Stimulated activated CD8-positive, alpha-beta memory T cell treated with anti-CD3 and anti-CD28 coated beads, Interleukin-7, amount 100 ng/mL, for 48 hours (primary cell): ENCODE measurements around the gene PRPF38A.

Source experiments
- DNase-seq, 2 donors: peaks; one replicate each; pipeline ENCODE4 v3.0.0-alpha.2; 2020; ENCODE audit warnings: low read depth in 1 of 2; ENCODE audit errors: extremely low read depth in 1 of 2

Gene PRPF38A

GRCh38 chr1:52455686-52456085 lies 51.3 kb downstream of the PRPF38A start:
- DNase-seq, result no peak

- DNase-seq, result no peak
Observed at GRCh38 chr1:52460694-52461093, 56.3 kb downstream of the PRPF38A start.

DNA sequence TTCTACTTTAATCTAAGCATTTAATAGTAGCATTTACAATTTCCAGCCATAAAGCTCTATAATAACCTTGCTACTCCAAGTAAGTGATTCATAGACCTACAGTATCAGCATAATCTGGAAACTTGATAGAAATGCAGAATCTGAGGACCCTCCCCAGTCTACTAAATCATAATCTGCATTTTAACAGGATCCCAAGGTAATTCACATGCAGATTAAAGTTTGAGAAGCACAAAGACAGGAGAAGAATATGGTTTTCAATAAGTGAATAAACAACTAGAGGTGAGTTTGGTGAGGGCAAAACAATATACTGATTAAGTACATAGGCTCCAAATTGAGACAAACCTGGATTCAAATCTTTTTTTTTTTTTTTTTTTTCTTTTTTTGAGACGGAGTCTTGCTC lies 57.4 kb downstream of the PRPF38A start:
- no peak for DNase-seq

- no peak for DNase-seq
Observed at GRCh38 chr1:52463891-52464290, 59.5 kb downstream of the PRPF38A start.

DNA sequence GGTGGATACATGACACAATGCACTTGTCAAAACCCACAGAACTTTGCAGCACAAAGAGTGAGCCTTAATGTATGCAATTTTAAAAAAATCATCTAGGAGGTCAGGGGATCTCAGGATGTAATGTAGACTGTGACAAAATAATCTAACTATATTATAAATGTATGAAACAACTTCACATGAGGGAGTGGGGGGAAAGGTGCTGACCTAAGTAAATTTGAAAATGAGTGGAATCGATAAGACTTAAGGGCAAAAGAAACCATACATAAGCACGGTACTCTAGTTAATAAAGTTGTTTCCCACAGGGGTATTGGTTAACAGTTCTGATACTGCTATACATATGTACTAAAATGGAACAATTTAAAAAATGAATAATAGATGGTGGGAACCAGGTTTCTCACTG lies 64.7 kb downstream of the PRPF38A start:
- DNase-seq, result no peak
